Loucy (cell line): ENCODE measurements around the gene PCMTD2.

ENCODE experiments used
- H2AFZ ChIP-seq: fragments of 200-600 bp; sonication (generic); 2 replicates; pipeline ENCODE4 v1.6.0; 2016; ENCODE audit warnings: antibody characterized with exemption, mild to moderate bottlenecking, low read length, moderate library complexity
- H3F3A ChIP-seq: fragments of 200-600 bp; 2 replicates; pipeline ENCODE4 v1.6.0; 2016; ENCODE audit warnings: antibody characterized with exemption, low read depth, mild to moderate bottlenecking
- H3K27me3 ChIP-seq: fragments of 200-600 bp; sonication (generic); 2 replicates; pipeline ENCODE4 v1.6.1; 2014; ENCODE audit warnings: low read length, mild to moderate bottlenecking; ENCODE audit not compliant: insufficient read depth, poor library complexity, severe bottlenecking
- H3K36me3 ChIP-seq: fragments of 200-600 bp; sonication (generic); 2 replicates; pipeline ENCODE4 v1.6.1; 2016; ENCODE audit warnings: low read length; ENCODE audit not compliant: insufficient read depth
- H3K4me1 ChIP-seq: fragments of 200-600 bp; sonication (generic); 2 replicates; pipeline ENCODE4 v1.5.1; 2014; ENCODE audit warnings: low read length, mild to moderate bottlenecking; ENCODE audit not compliant: insufficient read depth, poor library complexity, severe bottlenecking
- H3K4me2 ChIP-seq: fragments of 200-600 bp; sonication (generic); 2 replicates; pipeline ENCODE4 v1.6.0; 2014; ENCODE audit warnings: antibody characterized with exemption, low read length, low read depth, mild to moderate bottlenecking; ENCODE audit not compliant: poor library complexity, severe bottlenecking
- H3K4me3 ChIP-seq: fragments of 200-600 bp; sonication (generic); 2 replicates; pipeline ENCODE4 v1.5.1; 2014; ENCODE audit warnings: low read length, mild to moderate bottlenecking, mixed read lengths; ENCODE audit not compliant: poor library complexity, severe bottlenecking
- H3K79me2 ChIP-seq: fragments of 200-600 bp; sonication (generic); 2 replicates; pipeline ENCODE4 v1.6.1; 2014; ENCODE audit warnings: low read length; ENCODE audit not compliant: insufficient read depth
- H3K9ac ChIP-seq: fragments of 200-600 bp; sonication (generic); 2 replicates; pipeline ENCODE4 v1.6.0; 2014; ENCODE audit warnings: mild to moderate bottlenecking, low read depth, low read length, moderate library complexity; ENCODE audit not compliant: poor library complexity, severe bottlenecking
- H3K9me2 ChIP-seq: fragments of 200-600 bp; sonication (generic); replicated peaks from 2 replicates; pipeline ENCODE4 v1.6.1; 2016; ENCODE audit warnings: low read depth, low read length, mixed read lengths
- H3K9me3 ChIP-seq: fragments of 200-600 bp; sonication (generic); 2 replicates; pipeline ENCODE4 v1.6.1; 2014; ENCODE audit warnings: mild to moderate bottlenecking, antibody characterized with exemption, low read length, low read depth; ENCODE audit not compliant: insufficient read depth
- H4K20me1 ChIP-seq: fragments of 200-600 bp; sonication (generic); 2 replicates; pipeline ENCODE4 v1.6.0; 2014; ENCODE audit warnings: antibody characterized with exemption, low read length, mild to moderate bottlenecking; ENCODE audit not compliant: insufficient read depth, poor library complexity, severe bottlenecking
- CTCF ChIP-seq: fragments of 200-600 bp; sonication (generic); conservative IDR thresholded peaks from 2 replicates; pipeline ENCODE4 v1.5.1; 2014; ENCODE audit warnings: mild to moderate bottlenecking, antibody characterized with exemption, low read length
- EZH2phosphoT487 ChIP-seq: fragments of 200-600 bp; IDR thresholded peaks from 2 replicates; pipeline ENCODE4 v1.6.1; 2018; ENCODE audit warnings: antibody characterized with exemption, mild to moderate bottlenecking, moderate library complexity, borderline replicate concordance

The PCMTD2 gene

GRCh38 chr20:64220891-64221527 is 34.5 kb upstream of the PCMTD2 start:
- no peaks in the 10 kb centered on the region for H3K9me2 ChIP-seq
- TF ChIP-seq EZH2phosphoT487, result no peak
- no peak for TF ChIP-seq CTCF
- H3K9ac ChIP-seq, result no peak overlapping the region
- H3K4me1 ChIP-seq, result peaks cover 47% of the 10 kb centered on the region
- no peak overlapping the region for H3K4me3 ChIP-seq
- H3K27me3 ChIP-seq, result no peaks in the 10 kb centered on the region
- H4K20me1 ChIP-seq, result no peaks in the 10 kb centered on the region
- no peaks in the 10 kb centered on the region for H3F3A ChIP-seq
- H3K79me2 ChIP-seq, result no peaks in the 10 kb centered on the region
- no peaks in the 10 kb centered on the region for H3K36me3 ChIP-seq
- H3K9me3 ChIP-seq, result no peaks in the 10 kb centered on the region
- no peak overlapping the region for H2AFZ ChIP-seq
- no peak overlapping the region for H3K4me2 ChIP-seq

GRCh38 chr20:64222291-64222735 is 33.2 kb upstream of the PCMTD2 start:
- H3K9me2 ChIP-seq, result no peaks in the 10 kb centered on the region
- H3K36me3 ChIP-seq, result no peaks in the 10 kb centered on the region
- no peak overlapping the region for H3K9ac ChIP-seq
- no peak overlapping the region for H3K4me2 ChIP-seq
- H3F3A ChIP-seq, result no peaks in the 10 kb centered on the region
- H2AFZ ChIP-seq, result no peak overlapping the region
- peaks cover 34% of the 10 kb centered on the region for H3K4me1 ChIP-seq
- no peaks in the 10 kb centered on the region for H3K27me3 ChIP-seq
- no peaks in the 10 kb centered on the region for H3K9me3 ChIP-seq
- no peak overlapping the region for H3K4me3 ChIP-seq
- no peaks in the 10 kb centered on the region for H4K20me1 ChIP-seq
- TF ChIP-seq EZH2phosphoT487 (no peak), CTCF (no peak)
- no peaks in the 10 kb centered on the region for H3K79me2 ChIP-seq

- TF ChIP-seq CTCF (no peak), EZH2phosphoT487 (no peak)
- H3K9me2 ChIP-seq, result no peaks in the 10 kb centered on the region
- H3K4me2 ChIP-seq, result no peak overlapping the region
- no peaks in the 10 kb centered on the region for H3K79me2 ChIP-seq
- H3K4me3 ChIP-seq, result no peak overlapping the region
- no peaks in the 10 kb centered on the region for H3F3A ChIP-seq
- H3K4me1 ChIP-seq, result peaks cover 27% of the 10 kb centered on the region
- no peak overlapping the region for H3K9ac ChIP-seq
- H3K27me3 ChIP-seq, result no peaks in the 10 kb centered on the region
- no peaks in the 10 kb centered on the region for H3K9me3 ChIP-seq
- no peaks in the 10 kb centered on the region for H3K36me3 ChIP-seq
- no peaks in the 10 kb centered on the region for H4K20me1 ChIP-seq
- H2AFZ ChIP-seq, result no peak overlapping the region
These were observed 32.6 kb upstream of the PCMTD2 start for GRCh38 chr20:64222851-64223525.
